Neutrophil (primary cell): ENCODE results near the gene GPR176.

ENCODE experiments used
- H3K27ac ChIP-seq: fragments of 200-600 bp; sonication (generic); 2 replicates; pipeline ENCODE4 v1.5.1; 2016; ENCODE audit warnings: mild to moderate bottlenecking, moderate library complexity
- H3K27me3 ChIP-seq: fragments of 200-600 bp; sonication (generic); 2 replicates; pipeline ENCODE4 v1.6.0; 2016; ENCODE audit warnings: mild to moderate bottlenecking
- H3K36me3 ChIP-seq: fragments of 200-600 bp; sonication (generic); 2 replicates; pipeline ENCODE4 v1.5.1; 2017
- H3K4me1 ChIP-seq, 2 experiments: fragments of 200-600 bp in 1 of 2; sonication (generic) in 1 of 2; 1 replicate in 1 of 2; 2 replicates in 1 of 2; pipeline versions ENCODE4 v1.5.1 to v1.6.1; 2013 to 2016; ENCODE audit warnings: low read depth in 1 of 2, low read length in 1 of 2, mild to moderate bottlenecking in 1 of 2, moderate library complexity in 1 of 2; ENCODE audit not compliant: control insufficient read depth in 1 of 2, insufficient read depth in 1 of 2
- H3K4me3 ChIP-seq, 2 experiments: fragments of 200-600 bp in 1 of 2; sonication (generic) in 1 of 2; 1 replicate in 1 of 2; 2 replicates in 1 of 2; pipeline ENCODE4 v1.5.1; 2013 to 2016; ENCODE audit warnings: low read depth in 1 of 2, low read length in 1 of 2, mild to moderate bottlenecking in 1 of 2, moderate library complexity in 1 of 2
- H3K9me3 ChIP-seq: fragments of 200-600 bp; sonication (generic); 2 replicates; pipeline ENCODE4 v1.5.1; 2016
- CTCF ChIP-seq: fragments of 200-600 bp; sonication (generic); IDR thresholded peaks from 2 replicates; pipeline ENCODE4 v1.5.1; 2016; ENCODE audit warnings: antibody characterized with exemption

GPR176 gene

GRCh38 chr15:39837454-39837853 is 82.6 kb downstream of the GPR176 start:
- Histone ChIP-seq H3K36me3 (no peaks in the 10 kb centered on the region), H3K4me3 (no peak overlapping the region), H3K4me1 (no peaks in the 10 kb centered on the region), H3K27me3 (no peaks in the 10 kb centered on the region), H3K27ac (no peak overlapping the region), H3K9me3 (no peaks in the 10 kb centered on the region)
- TF ChIP-seq CTCF: no peak

GRCh38 chr15:39835550-39835949 is 84.5 kb downstream of the GPR176 start:
- Histone ChIP-seq H3K27me3 (no peaks in the 10 kb centered on the region), H3K4me3 (no peak overlapping the region), H3K27ac (no peak overlapping the region), H3K9me3 (no peaks in the 10 kb centered on the region), H3K4me1 (no peaks in the 10 kb centered on the region), H3K36me3 (no peaks in the 10 kb centered on the region)
- no peak for TF ChIP-seq CTCF

- no peak for TF ChIP-seq CTCF
- Histone ChIP-seq H3K27ac (no peak overlapping the region), H3K4me3 (no peak overlapping the region), H3K27me3 (no peaks in the 10 kb centered on the region), H3K36me3 (no peaks in the 10 kb centered on the region), H3K4me1 (no peaks in the 10 kb centered on the region), H3K9me3 (no peaks in the 10 kb centered on the region)
Observed at GRCh38 chr15:39834256-39834655, 85.8 kb downstream of the GPR176 start.

- no peak for TF ChIP-seq CTCF
- H3K27me3 ChIP-seq: no peaks in the 10 kb centered on the region
- H3K27ac ChIP-seq: no peak overlapping the region
- H3K4me1 ChIP-seq: no peaks in the 10 kb centered on the region
- no peaks in the 10 kb centered on the region for H3K36me3 ChIP-seq
- no peak overlapping the region for H3K4me3 ChIP-seq
- no peaks in the 10 kb centered on the region for H3K9me3 ChIP-seq
Observed at GRCh38 chr15:39833515-39833981, 86.5 kb downstream of the GPR176 start.

GRCh38 chr15:39830166-39830565 is 89.9 kb downstream of the GPR176 start:
- no peak for TF ChIP-seq CTCF
- Histone ChIP-seq H3K4me3 (no peak overlapping the region), H3K27me3 (peaks cover 10% of the 10 kb centered on the region), H3K9me3 (no peaks in the 10 kb centered on the region), H3K36me3 (no peaks in the 10 kb centered on the region), H3K27ac (no peak overlapping the region), H3K4me1 (no peaks in the 10 kb centered on the region)
